ENCODE results near the gene RAB3GAP2. TPM values are rescaled to one million over a fixed set of nuclear protein-coding genes. Genes with fewer than 3 reads are reported as not detected.

RAB3GAP2 gene
- total and polyA plus RNA-seq, 10 donors: 6.5 to 48.7 (median 37.5) TPM

- 90 to 98% (median 94%) methylated on average over 1 of the region's 1 CpG for WGBS, 5 donors
- Histone ChIP-seq H3K36me3 (peaks cover 0 to 99% (median 55%) of the 10 kb centered on the region in 6 donors), H3K27ac (no peak overlapping the region), H3K4me3 (no peak overlapping the region), H3K4me1 (no peaks in the 10 kb centered on the region), H3K27me3 (replicated peaks in 1 of 7) (no peaks in the 10 kb centered on the region), H3K9me3 (no peaks in the 10 kb centered on the region)
- intact Hi-C loops (cut with DNase I; ENCODE audit: low total_unique reads): no loop called here
- TF ChIP-seq POLR2AphosphoS5 (IDR thresholded peaks at IDR 0.05) (no peak), POLR2A (IDR thresholded peaks at IDR 0.05) (no peak), CTCF (IDR thresholded peaks at IDR 0.05 in 8 of 11, conservative IDR thresholded peaks at IDR 0.05 in 3 of 11) (no peak)
- no peak for DNase-seq
Observed at GRCh38 chr1:220184506-220184905, 87.7 kb downstream of the RAB3GAP2 start.

DNA sequence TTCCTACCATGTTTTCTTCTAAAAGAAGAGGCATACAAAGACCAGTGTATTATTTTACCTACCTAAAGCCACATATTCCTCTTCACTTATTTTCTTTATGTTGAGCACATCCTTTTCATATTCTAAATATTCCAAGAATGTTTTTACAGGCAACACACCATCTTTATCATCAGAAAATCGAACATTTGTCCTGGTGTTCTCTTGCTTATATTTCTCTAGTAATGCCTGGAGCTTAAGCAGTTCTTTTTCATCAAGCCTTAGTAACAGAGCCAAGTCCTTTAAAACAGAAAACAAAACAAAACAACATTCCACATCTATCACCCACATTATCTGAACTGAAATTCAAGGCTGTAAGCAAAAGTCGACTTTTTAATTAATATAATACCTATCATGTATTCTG lies 89.6 kb downstream of the RAB3GAP2 start:
- Histone ChIP-seq H3K36me3 (peaks cover 0 to 95% (median 38%) of the 10 kb centered on the region in 6 donors), H3K9me3 (no peaks in the 10 kb centered on the region), H3K4me1 (no peaks in the 10 kb centered on the region), H3K4me3 (no peak overlapping the region), H3K27me3 (replicated peaks in 1 of 7) (no peaks in the 10 kb centered on the region), H3K27ac (no peak overlapping the region)
- 90 to 97% (median 95%) methylated on average over 2 of the region's 2 CpGs for WGBS, 5 donors
- intact Hi-C loops (cut with DNase I; ENCODE audit: low total_unique reads): no loop called here
- DNase-seq: no peak
- TF ChIP-seq CTCF (IDR thresholded peaks at IDR 0.05 in 8 of 11, conservative IDR thresholded peaks at IDR 0.05 in 3 of 11): no peak
- TF ChIP-seq POLR2A (IDR thresholded peaks at IDR 0.05): no peak
- TF ChIP-seq POLR2AphosphoS5 (IDR thresholded peaks at IDR 0.05): no peak

GRCh38 chr1:220182111-220182510 lies 90.1 kb downstream of the RAB3GAP2 start:
- no peak for DNase-seq
- Histone ChIP-seq H3K36me3 (peaks cover 0 to 95% (median 36%) of the 10 kb centered on the region in 6 donors), H3K27me3 (replicated peaks in 1 of 7) (no peaks in the 10 kb centered on the region), H3K4me1 (no peaks in the 10 kb centered on the region), H3K9me3 (no peaks in the 10 kb centered on the region), H3K4me3 (no peak overlapping the region), H3K27ac (no peak overlapping the region)
- 78 to 100% (median 92%) methylated on average over 1 of the region's 1 CpG for WGBS, 5 donors
- intact Hi-C loops (cut with DNase I; ENCODE audit: low total_unique reads): no loop called here
- TF ChIP-seq CTCF (IDR thresholded peaks at IDR 0.05 in 8 of 11, conservative IDR thresholded peaks at IDR 0.05 in 3 of 11): no peak
- no peak for TF ChIP-seq POLR2AphosphoS5 (IDR thresholded peaks at IDR 0.05)
- no peak for TF ChIP-seq POLR2A (IDR thresholded peaks at IDR 0.05)

GRCh38 chr1:220176540-220176939 lies 95.7 kb downstream of the RAB3GAP2 start:
- TF ChIP-seq POLR2A (IDR thresholded peaks at IDR 0.05) (no peak), POLR2AphosphoS5 (IDR thresholded peaks at IDR 0.05) (no peak), CTCF (IDR thresholded peaks at IDR 0.05 in 8 of 11, conservative IDR thresholded peaks at IDR 0.05 in 3 of 11) (no peak)
- WGBS, 5 donors: 95 to 100% (median 100%) methylated on average over 1 of the region's 1 CpG
- H3K9me3 ChIP-seq: no peaks in the 10 kb centered on the region

More at GRCh38 chr1:220176540-220176939, 95.7 kb downstream of the RAB3GAP2 start:
- no peaks in the 10 kb centered on the region for H3K27me3 ChIP-seq (replicated peaks in 1 of 7)
- no peaks in the 10 kb centered on the region for H3K4me1 ChIP-seq
- H3K27ac ChIP-seq: no peak overlapping the region
- intact Hi-C loops (cut with DNase I; ENCODE audit: low total_unique reads): no loop called here
- DNase-seq: no peak
- H3K36me3 ChIP-seq: peaks cover 0 to 90% (median 45%) of the 10 kb centered on the region in 6 donors
- no peak overlapping the region for H3K4me3 ChIP-seq

Measured in spleen (tissue), 11 donors.